ENCODE results near the gene GPR42.
"Not testable (repeated sequence)": the region's sequence is repeated elsewhere in the genome, so short reads cannot be mapped to it uniquely, and the experiment has no call there.

GPR42 gene

DNA sequence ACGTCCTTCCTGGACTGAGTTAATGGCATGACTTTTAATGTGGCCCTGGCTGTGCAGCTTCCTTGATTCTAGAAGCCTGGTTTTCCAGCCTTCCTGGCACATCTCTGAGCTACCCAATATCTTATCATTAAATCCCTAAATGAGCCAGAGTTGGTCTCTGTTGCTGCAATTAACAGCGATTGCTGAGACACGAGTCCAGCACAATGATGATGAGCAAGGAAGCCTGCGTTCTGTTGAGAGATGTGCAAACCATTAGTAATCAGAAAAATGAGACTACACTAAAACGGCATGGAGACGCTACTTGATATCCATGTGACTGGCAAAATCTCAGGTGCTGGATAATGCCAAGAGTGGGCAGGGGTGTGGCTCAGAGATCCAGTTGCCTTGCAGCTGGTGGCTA is 26.2 kb downstream of the GPR42 start:
- DNase-seq, result no peak

DNA sequence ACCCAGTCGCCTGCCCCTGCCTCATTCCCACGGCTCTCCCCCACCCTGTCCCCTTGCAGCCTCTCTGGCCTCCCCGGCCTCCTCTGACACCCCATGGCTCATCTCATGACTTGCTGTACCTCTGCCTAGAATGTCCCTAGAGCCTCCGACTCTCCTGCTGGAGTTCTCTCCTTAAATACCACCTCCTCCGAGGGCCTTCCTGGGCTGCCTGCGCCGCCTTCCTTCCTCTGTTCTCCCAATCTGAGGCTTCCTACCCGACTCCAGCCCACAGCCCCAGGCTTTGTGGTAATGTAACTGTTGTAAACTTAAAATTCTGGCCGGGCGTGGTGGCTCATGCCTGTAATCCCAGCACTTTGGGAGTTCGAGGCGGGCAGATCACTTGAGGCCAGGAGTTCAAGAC is 27.7 kb downstream of the GPR42 start:
- no peak for DNase-seq

- no peak for DNase-seq
Measured at GRCh38 chr19:35399231-35399630, 28.4 kb downstream of the GPR42 start.

DNA sequence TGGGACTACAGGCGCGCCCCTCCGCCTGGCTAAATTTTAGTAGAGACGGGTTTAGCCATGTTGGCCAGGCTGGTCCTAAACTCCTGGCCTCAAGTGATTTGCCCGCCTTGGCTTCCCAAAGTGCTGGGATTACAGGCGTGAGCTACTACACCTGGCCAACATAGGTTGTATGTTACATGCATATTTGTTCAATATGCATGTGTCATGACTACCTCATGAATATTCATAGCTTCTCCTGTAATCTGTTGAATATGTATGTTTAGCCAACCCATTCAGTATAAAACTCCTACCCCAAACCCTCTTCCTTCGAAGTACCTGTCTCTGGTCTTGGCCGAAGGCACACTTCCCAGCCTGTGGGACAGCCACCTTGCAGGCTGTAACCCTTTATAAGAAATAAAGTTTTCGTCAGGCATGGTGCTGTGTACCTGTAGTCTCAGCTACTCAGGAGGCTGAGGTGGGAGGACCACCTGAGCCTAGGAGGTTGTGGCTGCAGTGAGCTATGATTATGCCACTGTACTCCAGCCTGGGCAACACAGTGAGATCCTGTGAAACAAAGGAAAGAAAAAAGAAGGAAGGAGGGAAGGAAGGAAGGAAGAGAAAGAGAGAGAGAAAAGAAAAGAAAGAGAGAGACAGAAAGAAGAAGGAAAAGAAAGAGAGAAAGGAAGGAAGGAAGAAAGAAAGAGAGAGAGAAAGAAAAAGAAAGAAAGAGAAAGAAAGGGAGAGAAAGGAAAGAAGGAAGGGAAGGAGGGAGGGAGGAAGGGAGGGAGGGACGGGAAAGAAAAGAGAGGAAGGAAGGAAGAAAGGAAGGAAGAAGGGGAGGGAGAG is 29.3 kb downstream of the GPR42 start:
- DNase-seq, result no peak

GRCh38 chr19:35400773-35401100 is 29.9 kb downstream of the GPR42 start:
- no peak for DNase-seq

DNA sequence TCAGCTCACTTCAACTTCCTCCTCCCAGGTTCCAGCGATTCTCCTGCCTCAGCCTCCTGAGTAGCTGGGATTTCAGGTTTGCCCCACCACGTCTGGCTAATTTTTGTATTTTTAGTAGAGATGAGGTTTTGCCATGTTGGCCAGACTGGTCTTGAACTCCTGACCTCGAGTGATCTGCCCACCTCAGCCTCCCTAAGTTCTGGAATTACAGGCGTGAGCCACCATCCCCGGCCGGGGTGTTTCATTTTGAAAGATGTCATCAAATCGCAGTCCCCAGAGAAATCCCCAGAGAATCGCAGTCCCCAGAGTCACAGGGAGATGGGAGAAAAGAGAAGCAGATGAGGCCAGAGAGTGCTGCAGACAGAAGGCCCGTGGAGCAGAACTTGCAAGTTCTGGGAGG is 30.5 kb downstream of the GPR42 start:
- not testable (repeated sequence) for DNase-seq

- DNase-seq, result no peak
Measured at GRCh38 chr19:35403116-35403760, 32.4 kb downstream of the GPR42 start.

DNA sequence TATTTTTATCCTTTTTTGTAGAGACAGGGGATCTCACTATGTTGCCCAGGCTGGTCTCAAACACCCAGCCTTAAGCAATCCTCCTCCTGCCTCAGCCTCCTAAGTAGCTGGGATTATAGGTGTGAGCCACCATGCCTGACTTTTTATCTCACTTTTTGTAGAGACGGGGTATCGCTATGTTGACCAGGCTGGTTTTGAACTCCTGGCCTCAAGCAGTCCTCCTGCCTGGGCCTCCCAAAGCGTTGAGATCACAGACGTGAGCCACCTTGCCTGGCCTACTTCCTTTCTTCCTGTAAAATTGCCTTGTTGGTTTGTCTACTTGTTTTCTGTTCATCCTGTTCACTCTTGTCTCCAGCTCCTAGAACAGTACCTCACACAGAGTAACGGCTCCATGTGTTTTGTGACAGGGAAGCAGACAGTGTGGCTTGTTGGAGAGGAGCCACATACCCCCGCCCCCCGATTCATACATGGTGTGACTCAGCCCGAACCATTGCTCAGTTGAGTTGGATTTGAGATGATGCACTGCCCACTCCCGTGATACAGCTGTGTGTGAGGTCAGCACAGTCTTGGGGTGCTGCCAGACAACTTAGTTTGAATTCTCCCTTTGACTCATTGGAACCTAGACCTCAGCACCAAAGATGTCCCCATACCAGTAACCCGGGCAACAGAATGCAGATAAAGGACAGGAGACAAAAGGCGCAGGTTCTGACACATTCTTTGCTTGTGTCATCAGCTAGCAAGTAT is 34.2 kb downstream of the GPR42 start:
- no peak for DNase-seq

- no peak for DNase-seq
Measured at GRCh38 chr19:35407619-35408018, 36.8 kb downstream of the GPR42 start.

GRCh38 chr19:35408284-35409171 is 37.7 kb downstream of the GPR42 start:
- DNase-seq, result no peak

GRCh38 chr19:35409191-35409590 is 38.3 kb downstream of the GPR42 start:
- DNase-seq, result no peak

- no peak for DNase-seq
Measured at GRCh38 chr19:35410487-35410886, 39.6 kb downstream of the GPR42 start.

- no peak for DNase-seq
Measured at GRCh38 chr19:35414442-35414841, 43.6 kb downstream of the GPR42 start.

DNA sequence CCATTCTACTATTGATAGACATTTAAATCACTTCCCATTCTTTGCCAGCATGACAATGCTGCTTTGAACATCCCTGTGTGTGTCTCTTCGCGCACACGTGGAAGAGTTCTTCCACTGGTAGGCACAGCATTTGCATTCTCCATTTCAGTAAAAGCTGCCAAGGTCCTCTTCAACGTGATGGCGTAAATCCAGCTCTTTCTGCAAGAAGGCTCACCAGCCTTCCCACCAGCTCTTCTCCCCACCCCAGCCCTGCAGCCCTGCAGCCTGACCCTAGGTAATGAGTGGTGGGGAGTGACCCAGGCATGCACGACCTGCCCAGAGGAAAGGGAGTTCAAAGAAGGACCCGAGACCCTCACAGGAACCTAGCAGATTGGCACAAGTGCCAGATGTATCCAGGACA is 45.5 kb downstream of the GPR42 start:
- no peak for DNase-seq

GRCh38 chr19:35417278-35417677 is 46.4 kb downstream of the GPR42 start:
- no peak for DNase-seq

DNA sequence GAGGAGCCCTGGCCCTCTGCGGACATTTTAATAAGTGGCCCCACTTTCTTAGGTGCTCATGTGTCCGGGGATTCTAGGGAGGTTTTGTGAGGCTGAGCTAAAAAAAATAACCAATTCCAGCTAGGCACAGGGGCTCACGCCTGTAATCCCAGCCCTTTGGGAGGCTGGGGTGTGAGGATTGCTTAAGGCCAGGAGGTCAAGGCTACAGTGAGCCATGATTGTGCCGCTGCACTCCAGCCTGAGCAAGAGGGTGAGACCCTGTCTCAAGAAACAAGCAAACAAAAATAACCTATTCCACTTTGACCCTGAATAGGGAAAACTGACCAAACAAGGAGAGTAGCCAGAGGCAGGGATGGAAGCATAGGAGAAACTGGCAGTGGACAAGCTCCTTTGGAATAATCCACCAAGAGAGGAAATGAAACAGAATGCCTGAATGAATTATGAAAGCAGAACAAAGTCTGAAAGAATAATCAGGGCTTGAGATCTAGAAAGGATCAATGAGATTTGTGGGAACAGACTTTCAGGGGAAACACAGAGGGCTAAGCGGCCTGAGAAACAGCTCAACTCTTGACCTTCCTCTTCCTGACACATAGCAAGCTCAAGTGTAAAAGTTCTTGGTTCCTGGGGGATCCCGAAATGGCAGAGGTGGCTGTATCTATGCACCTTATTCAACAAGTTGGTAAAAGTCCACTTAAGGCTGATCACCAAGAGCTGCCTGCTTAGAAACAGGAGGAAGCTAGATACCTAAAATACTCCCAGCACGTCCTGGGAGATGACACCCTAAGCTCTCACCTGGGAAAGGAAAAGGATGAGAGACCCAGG is 47.1 kb downstream of the GPR42 start:
- DNase-seq, result no peak

GRCh38 chr19:35419046-35419445 is 48.2 kb downstream of the GPR42 start:
- no peak for DNase-seq

GRCh38 chr19:35419805-35420204 is 48.9 kb downstream of the GPR42 start:
- DNase-seq, result no peak

DNA sequence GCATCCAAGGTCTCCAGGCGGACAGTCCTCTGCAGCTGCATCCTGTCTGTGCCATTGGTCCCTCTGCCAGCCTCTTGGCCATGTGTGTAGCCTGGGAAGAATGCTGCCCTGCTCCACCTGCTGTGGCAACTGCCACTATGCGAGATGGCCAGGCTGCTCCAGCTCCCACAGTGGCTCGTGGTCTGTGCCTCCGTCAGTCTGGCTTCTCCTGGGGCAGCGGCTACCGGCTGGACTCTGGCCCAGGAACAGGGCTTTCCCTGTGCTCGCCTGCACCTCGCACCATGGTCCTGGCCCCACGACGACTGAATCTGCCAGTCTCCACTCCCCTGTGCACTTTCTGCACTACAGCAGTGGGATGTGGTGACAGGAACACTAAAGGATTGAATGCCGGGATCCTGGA is 50.5 kb downstream of the GPR42 start:
- no peak for DNase-seq

Data from NCI-H2227 treated with DMSO at 0.1 percent for 48 hours (cell line).